GM23338 (cell line): Measurements from ENCODE around the gene KRT15. TPM values are rescaled to one million over a fixed set of nuclear protein-coding genes. Genes with fewer than 3 reads are reported as not detected.

Experiments
- ATAC-seq: fragments of 200-7000 bp; cut with Tn5 transposase; 3 replicates; pipeline ENCODE4 v1.9.1; 2020
- DNase-seq: peaks from one replicate; pipeline ENCODE4 v3.0.0-alpha.2; 2015; ENCODE audit warnings: low spot score
- H2AFZ ChIP-seq: fragments of 200-600 bp; sonication (generic); 2 replicates; pipeline ENCODE4 v1.8.0; 2016; ENCODE audit warnings: antibody characterized with exemption, mild to moderate bottlenecking, moderate library complexity
- H3F3A ChIP-seq: fragments of 200-600 bp; sonication (generic); replicated peaks from 2 replicates; pipeline ENCODE4 v1.8.0; 2017; ENCODE audit warnings: antibody characterized with exemption, mixed run types, low read depth
- H3K27ac ChIP-seq: fragments of 200-600 bp; sonication (generic); 2 replicates; pipeline ENCODE4 v1.6.1; 2016; ENCODE audit warnings: low read depth
- H3K27me3 ChIP-seq: fragments of 200-600 bp; sonication (generic); 2 replicates; pipeline ENCODE4 v1.8.0; 2016; ENCODE audit warnings: mild to moderate bottlenecking, mixed run types, moderate library complexity; ENCODE audit not compliant: insufficient read depth
- H3K36me3 ChIP-seq: fragments of 200-600 bp; sonication (generic); 2 replicates; pipeline ENCODE4 v1.8.0; 2016; ENCODE audit warnings: mild to moderate bottlenecking; ENCODE audit not compliant: insufficient read depth
- H3K4me1 ChIP-seq: fragments of 200-600 bp; sonication (generic); 2 replicates; pipeline ENCODE4 v1.8.0; 2016; ENCODE audit warnings: mild to moderate bottlenecking, moderate library complexity; ENCODE audit not compliant: insufficient read depth
- H3K4me2 ChIP-seq: fragments of 200-600 bp; sonication (generic); 2 replicates; pipeline ENCODE4 v1.7.1; 2017; ENCODE audit warnings: mixed run types
- H3K4me3 ChIP-seq: fragments of 200-600 bp; sonication (generic); 2 replicates; pipeline ENCODE4 v1.6.1; 2016; ENCODE audit warnings: mixed run types
- H3K79me2 ChIP-seq: fragments of 200-600 bp; sonication (generic); replicated peaks from 2 replicates; pipeline ENCODE4 v1.8.0; 2017; ENCODE audit warnings: mild to moderate bottlenecking; ENCODE audit not compliant: insufficient read depth
- H3K9me2 ChIP-seq: fragments of 200-600 bp; sonication (generic); 2 replicates; pipeline ENCODE4 v1.8.0; 2017; ENCODE audit not compliant: insufficient read depth
- H4K20me1 ChIP-seq: fragments of 200-600 bp; sonication (generic); replicated peaks from 2 replicates; pipeline ENCODE4 v1.8.0; 2017; ENCODE audit warnings: mild to moderate bottlenecking; ENCODE audit not compliant: insufficient read depth
- H3K27ac Mint-ChIP-seq: 2 replicates; pipeline ENCODE4 v1.8.0; 2020; ENCODE audit warnings: inconsistent platforms, mild to moderate bottlenecking, moderate library complexity, mixed read lengths
- H3K27me3 Mint-ChIP-seq: 3 replicates; pipeline ENCODE4 v1.8.0; 2022; ENCODE audit warnings: low read depth, mild to moderate bottlenecking, moderate library complexity, mixed read lengths, inconsistent platforms; ENCODE audit not compliant: insufficient read depth, poor library complexity
- H3K36me3 Mint-ChIP-seq: 3 replicates; pipeline ENCODE4 v1.8.0; 2021; ENCODE audit warnings: low read depth, mild to moderate bottlenecking, inconsistent platforms, moderate library complexity, mixed read lengths
- H3K4me1 Mint-ChIP-seq: 3 replicates; pipeline ENCODE4 v1.8.0; 2020; ENCODE audit warnings: mild to moderate bottlenecking, inconsistent platforms, mixed read lengths
- H3K4me3 Mint-ChIP-seq: 3 replicates; pipeline ENCODE4 v1.8.0; 2021; ENCODE audit warnings: moderate library complexity, mild to moderate bottlenecking, inconsistent platforms, mixed read lengths
- H3K9me3 Mint-ChIP-seq: 3 replicates; pipeline ENCODE4 v1.8.0; 2020; ENCODE audit warnings: moderate library complexity, mild to moderate bottlenecking, inconsistent platforms, mixed read lengths
- CREB1 ChIP-seq: fragments of 250-450 bp; sonication (Bioruptor Pico); IDR thresholded peaks from 2 replicates; pipeline ENCODE4 v1.5.0; 2020; ENCODE audit warnings: low read depth, mild to moderate bottlenecking, moderate library complexity
- CTCF ChIP-seq, 2 experiments: fragments of 200-600 bp in 1 of 2; sonication (generic) in 1 of 2; conservative IDR thresholded peaks; 2 replicates each; pipeline versions ENCODE4 v1.5.1 to v1.6.1; 2016 to 2017; ENCODE audit warnings: antibody characterized with exemption in 2 of 2, low read depth in 2 of 2, mild to moderate bottlenecking in 2 of 2, moderate library complexity in 1 of 2
- EZH2 ChIP-seq: fragments of 200-600 bp; sonication (generic); IDR thresholded peaks from one replicate; pipeline ENCODE4 v1.8.0; 2017; ENCODE audit warnings: antibody characterized with exemption, mild to moderate bottlenecking, low read depth; ENCODE audit not compliant: unreplicated experiment
- EZH2phosphoT487 ChIP-seq: fragments of 200-600 bp; sonication (generic); IDR thresholded peaks from one replicate; pipeline ENCODE4 v1.8.1; 2018; ENCODE audit warnings: antibody characterized with exemption; ENCODE audit not compliant: unreplicated experiment
- JUNB ChIP-seq: IDR thresholded peaks from one replicate; pipeline ENCODE4 v1.6.1; 2016; ENCODE audit warnings: antibody characterized with exemption; ENCODE audit not compliant: unreplicated experiment
- NANOG ChIP-seq: IDR thresholded peaks from 2 replicates; pipeline ENCODE4 v1.6.1; 2016; ENCODE audit warnings: antibody characterized with exemption, borderline replicate concordance
- POLR2AphosphoS5 ChIP-seq: IDR thresholded peaks from 2 replicates; pipeline ENCODE4 v1.6.1; 2016; ENCODE audit warnings: antibody characterized with exemption, low read depth
- REST ChIP-seq: IDR thresholded peaks from one replicate; pipeline ENCODE4 v1.6.1; 2018; ENCODE audit warnings: antibody characterized with exemption; ENCODE audit not compliant: unreplicated experiment
- STAT1 ChIP-seq: IDR thresholded peaks from one replicate; pipeline ENCODE4 v1.6.1; 2016; ENCODE audit warnings: antibody characterized with exemption; ENCODE audit not compliant: unreplicated experiment
- ZNF114 ChIP-seq: fragments of 250-450 bp; sonication (Bioruptor Pico); IDR thresholded peaks from 2 replicates; pipeline ENCODE4 v1.5.0; 2020; ENCODE audit warnings: mild to moderate bottlenecking, moderate library complexity
- ZNF331 ChIP-seq: fragments of 250-450 bp; sonication (Bioruptor Pico); IDR thresholded peaks from 2 replicates; pipeline ENCODE4 v1.5.0; 2020; ENCODE audit warnings: low read depth, mild to moderate bottlenecking, moderate library complexity
- polyA plus RNA-seq: library from polyadenylated mRNA; unstranded; fragments of >200 nt; fragmentation: Nextera tagmentation; extraction: Ambion mirVana; gene quantifications from 2 replicates; pipeline ENCODE4 v1.2.1, GENCODE V29; 2016
- total RNA-seq: library from RNA; depleted of rRNA; stranded (reverse); fragments of >200 nt; shearing (Covaris generic); gene quantifications from 2 replicates; pipeline ENCODE4 v1.2.3, GENCODE V29; 2014
- TF ChIP-seq, protein P1 (sequence below): IDR thresholded peaks from 2 replicates; pipeline ENCODE4 v1.6.1; 2016; ENCODE audit warnings: antibody characterized with exemption
- TF ChIP-seq, protein P2 (sequence below): fragments of 250-450 bp; sonication (Bioruptor Pico); IDR thresholded peaks from 2 replicates; pipeline ENCODE4 v1.5.0; 2020; ENCODE audit warnings: mild to moderate bottlenecking, moderate library complexity

KRT15 gene
- total and polyA plus RNA-seq, 2 experiments from 2014 or later, result 0.03 TPM; not detected in 1

- Mint-ChIP-seq H3K36me3 (no peaks in the 10 kb centered on the region), H3K27me3 (peaks cover 31% of the 10 kb centered on the region), H3K4me1 (peaks cover 20% of the 10 kb centered on the region), H3K9me3 (peaks cover 7% of the 10 kb centered on the region), H3K4me3 (no peak overlapping the region), H3K27ac (no peak overlapping the region)
- Histone ChIP-seq H3K4me1 (peaks cover 6% of the 10 kb centered on the region), H3K79me2 (no peaks in the 10 kb centered on the region), H3K36me3 (no peaks in the 10 kb centered on the region), H3K9me2 (no peaks in the 10 kb centered on the region), H3K4me3 (no peak overlapping the region), H4K20me1 (no peaks in the 10 kb centered on the region), H3K27ac (no peak overlapping the region), H3F3A (no peaks in the 10 kb centered on the region), H3K4me2 (no peak overlapping the region), H3K27me3 (no peaks in the 10 kb centered on the region), H2AFZ (no peak overlapping the region)
- TF ChIP-seq CREB1 (CRISPR knock-in tag) (no peak), ZNF114 (CRISPR knock-in tag) (no peak), NANOG (no peak), JUNB (no peak), CTCF (conservative IDR thresholded peaks at IDR 0.05; ENCODE audit: low read depth in 2 of 2) (no peak), EZH2 (no peak), STAT1 (no peak), REST (no peak), POLR2AphosphoS5 (no peak), ZNF331 (CRISPR knock-in tag) (no peak), EZH2phosphoT487 (no peak)
- TF ChIP-seq, protein P1, sequence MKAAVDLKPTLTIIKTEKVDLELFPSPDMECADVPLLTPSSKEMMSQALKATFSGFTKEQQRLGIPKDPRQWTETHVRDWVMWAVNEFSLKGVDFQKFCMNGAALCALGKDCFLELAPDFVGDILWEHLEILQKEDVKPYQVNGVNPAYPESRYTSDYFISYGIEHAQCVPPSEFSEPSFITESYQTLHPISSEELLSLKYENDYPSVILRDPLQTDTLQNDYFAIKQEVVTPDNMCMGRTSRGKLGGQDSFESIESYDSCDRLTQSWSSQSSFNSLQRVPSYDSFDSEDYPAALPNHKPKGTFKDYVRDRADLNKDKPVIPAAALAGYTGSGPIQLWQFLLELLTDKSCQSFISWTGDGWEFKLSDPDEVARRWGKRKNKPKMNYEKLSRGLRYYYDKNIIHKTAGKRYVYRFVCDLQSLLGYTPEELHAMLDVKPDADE, result no peak
- TF ChIP-seq, protein P2, sequence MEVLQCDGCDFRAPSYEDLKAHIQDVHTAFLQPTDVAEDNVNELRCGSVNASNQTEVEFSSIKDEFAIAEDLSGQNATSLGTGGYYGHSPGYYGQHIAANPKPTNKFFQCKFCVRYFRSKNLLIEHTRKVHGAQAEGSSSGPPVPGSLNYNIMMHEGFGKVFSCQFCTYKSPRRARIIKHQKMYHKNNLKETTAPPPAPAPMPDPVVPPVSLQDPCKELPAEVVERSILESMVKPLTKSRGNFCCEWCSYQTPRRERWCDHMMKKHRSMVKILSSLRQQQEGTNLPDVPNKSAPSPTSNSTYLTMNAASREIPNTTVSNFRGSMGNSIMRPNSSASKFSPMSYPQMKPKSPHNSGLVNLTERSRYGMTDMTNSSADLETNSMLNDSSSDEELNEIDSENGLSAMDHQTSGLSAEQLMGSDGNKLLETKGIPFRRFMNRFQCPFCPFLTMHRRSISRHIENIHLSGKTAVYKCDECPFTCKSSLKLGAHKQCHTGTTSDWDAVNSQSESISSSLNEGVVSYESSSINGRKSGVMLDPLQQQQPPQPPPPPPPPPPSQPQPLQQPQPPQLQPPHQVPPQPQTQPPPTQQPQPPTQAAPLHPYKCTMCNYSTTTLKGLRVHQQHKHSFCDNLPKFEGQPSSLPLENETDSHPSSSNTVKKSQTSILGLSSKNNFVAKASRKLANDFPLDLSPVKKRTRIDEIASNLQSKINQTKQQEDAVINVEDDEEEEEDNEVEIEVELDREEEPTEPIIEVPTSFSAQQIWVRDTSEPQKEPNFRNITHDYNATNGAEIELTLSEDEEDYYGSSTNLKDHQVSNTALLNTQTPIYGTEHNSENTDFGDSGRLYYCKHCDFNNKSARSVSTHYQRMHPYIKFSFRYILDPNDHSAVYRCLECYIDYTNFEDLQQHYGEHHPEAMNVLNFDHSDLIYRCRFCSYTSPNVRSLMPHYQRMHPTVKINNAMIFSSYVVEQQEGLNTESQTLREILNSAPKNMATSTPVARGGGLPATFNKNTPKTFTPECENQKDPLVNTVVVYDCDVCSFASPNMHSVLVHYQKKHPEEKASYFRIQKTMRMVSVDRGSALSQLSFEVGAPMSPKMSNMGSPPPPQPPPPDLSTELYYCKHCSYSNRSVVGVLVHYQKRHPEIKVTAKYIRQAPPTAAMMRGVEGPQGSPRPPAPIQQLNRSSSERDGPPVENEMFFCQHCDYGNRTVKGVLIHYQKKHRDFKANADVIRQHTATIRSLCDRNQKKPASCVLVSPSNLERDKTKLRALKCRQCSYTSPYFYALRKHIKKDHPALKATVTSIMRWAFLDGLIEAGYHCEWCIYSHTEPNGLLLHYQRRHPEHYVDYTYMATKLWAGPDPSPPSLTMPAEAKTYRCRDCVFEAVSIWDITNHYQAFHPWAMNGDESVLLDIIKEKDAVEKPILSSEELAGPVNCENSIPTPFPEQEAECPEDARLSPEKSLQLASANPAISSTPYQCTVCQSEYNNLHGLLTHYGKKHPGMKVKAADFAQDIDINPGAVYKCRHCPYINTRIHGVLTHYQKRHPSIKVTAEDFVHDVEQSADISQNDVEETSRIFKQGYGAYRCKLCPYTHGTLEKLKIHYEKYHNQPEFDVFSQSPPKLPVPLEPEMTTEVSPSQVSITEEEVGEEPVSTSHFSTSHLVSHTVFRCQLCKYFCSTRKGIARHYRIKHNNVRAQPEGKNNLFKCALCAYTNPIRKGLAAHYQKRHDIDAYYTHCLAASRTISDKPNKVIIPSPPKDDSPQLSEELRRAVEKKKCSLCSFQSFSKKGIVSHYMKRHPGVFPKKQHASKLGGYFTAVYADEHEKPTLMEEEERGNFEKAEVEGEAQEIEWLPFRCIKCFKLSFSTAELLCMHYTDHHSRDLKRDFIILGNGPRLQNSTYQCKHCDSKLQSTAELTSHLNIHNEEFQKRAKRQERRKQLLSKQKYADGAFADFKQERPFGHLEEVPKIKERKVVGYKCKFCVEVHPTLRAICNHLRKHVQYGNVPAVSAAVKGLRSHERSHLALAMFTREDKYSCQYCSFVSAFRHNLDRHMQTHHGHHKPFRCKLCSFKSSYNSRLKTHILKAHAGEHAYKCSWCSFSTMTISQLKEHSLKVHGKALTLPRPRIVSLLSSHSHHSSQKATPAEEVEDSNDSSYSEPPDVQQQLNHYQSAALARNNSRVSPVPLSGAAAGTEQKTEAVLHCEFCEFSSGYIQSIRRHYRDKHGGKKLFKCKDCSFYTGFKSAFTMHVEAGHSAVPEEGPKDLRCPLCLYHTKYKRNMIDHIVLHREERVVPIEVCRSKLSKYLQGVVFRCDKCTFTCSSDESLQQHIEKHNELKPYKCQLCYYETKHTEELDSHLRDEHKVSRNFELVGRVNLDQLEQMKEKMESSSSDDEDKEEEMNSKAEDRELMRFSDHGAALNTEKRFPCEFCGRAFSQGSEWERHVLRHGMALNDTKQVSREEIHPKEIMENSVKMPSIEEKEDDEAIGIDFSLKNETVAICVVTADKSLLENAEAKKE (CRISPR knock-in tag), result no peak
- ATAC-seq, result no peak
- no peak for DNase-seq
Measured at GRCh38 chr17:41551365-41551764, 32.7 kb upstream of the KRT15 start.
